GM21529 (cell line): ENCODE measurements around the gene XYLT2.
"Not testable (repeated sequence)": the region's sequence is repeated elsewhere in the genome, so short reads cannot be mapped to it uniquely, and the experiment has no call there.

Experiments
- ATAC-seq: cut with Tn5 transposase; IDR thresholded peaks from one replicate; pipeline ENCODE4 v1.9.1; 2021; ENCODE audit not compliant: unreplicated experiment

The XYLT2 gene

GRCh38 chr17:50319306-50320004, 26.5 kb upstream of the XYLT2 start:
- no peak for ATAC-seq

- ATAC-seq: no peak
Observed at GRCh38 chr17:50322271-50322670, 23.7 kb upstream of the XYLT2 start.

- no peak for ATAC-seq
Observed at GRCh38 chr17:50323060-50323459, 22.9 kb upstream of the XYLT2 start.

- ATAC-seq: no peak
Observed at GRCh38 chr17:50325906-50326305, 20.0 kb upstream of the XYLT2 start.

- no peak for ATAC-seq
Observed at GRCh38 chr17:50326831-50327364, 19.0 kb upstream of the XYLT2 start.

- ATAC-seq: no peak
Observed at GRCh38 chr17:50328363-50329325, 17.3 kb upstream of the XYLT2 start.

DNA sequence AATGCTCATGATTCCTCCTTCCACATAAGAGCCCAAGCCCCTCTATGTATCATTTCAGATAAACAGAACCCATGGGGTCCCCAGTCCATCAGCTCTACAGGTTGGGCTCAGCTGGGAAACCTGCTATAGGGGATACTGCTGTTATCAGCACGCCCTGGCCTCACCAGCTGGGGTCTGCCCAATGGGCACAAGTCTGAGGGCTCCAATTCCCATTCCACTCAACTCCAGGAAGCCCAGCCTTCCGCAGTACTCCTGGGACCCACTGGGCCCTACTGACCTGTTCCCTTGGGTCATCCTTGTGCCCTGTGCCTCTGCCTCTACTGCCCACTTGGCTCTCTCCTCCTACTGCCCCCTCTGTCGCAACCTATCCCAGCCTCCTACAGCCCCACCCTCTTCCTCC, 16.2 kb upstream of the XYLT2 start:
- no peak for ATAC-seq

GRCh38 chr17:50330151-50330775, 15.7 kb upstream of the XYLT2 start:
- no peak for ATAC-seq

DNA sequence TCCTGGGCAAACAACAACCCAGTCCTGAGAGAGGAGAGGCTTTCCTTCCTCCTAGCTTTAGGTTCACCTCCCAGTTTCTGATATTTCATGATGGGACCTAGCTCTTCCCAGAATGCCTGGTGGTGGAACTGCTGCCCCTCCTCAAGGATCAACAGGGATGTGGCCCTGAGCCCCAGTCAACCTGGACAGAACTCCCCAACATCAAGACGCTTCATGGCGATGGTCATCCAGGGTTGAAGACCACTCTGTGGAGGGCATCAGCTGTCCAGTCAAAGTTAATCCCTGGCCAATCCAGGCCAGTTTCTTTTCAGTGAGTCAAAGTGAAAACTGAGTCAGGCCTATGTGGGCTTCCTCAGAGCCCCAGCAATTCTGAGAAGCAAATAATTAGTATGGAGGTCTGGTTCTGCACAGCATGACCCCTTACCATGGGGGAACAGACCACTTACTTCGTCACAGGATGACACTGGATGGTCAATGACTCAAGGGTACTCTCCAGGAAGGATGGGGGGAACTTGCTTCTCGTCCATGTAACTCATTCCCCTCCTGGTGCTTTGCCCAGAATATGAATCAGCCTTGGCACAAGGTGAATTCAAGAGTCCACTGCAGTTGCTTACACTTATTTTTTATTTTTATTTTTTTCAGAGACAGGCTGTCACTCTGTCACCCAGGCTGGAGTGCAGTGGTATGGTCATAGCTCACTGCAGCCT, 14.7 kb upstream of the XYLT2 start:
- ATAC-seq: no peak

DNA sequence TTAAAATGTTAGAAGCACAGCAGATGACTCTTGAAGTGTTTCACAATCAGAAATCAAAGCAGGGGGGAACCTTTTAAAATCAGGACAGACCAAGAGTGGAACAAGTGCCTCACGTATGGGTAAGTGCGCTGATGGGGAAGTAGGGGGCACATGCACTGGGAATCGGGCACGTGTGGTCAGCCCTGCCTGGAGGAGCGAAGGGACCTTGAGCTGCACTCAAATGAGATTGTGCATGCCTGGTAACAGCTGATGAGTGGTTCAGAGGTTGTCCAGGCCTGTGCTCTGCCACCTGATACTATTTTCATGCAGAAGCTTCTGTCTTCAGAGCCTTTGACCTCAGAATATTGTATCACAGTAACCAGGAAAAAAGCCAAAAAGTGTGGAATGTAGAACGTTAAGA, 13.7 kb upstream of the XYLT2 start:
- no peak for ATAC-seq

DNA sequence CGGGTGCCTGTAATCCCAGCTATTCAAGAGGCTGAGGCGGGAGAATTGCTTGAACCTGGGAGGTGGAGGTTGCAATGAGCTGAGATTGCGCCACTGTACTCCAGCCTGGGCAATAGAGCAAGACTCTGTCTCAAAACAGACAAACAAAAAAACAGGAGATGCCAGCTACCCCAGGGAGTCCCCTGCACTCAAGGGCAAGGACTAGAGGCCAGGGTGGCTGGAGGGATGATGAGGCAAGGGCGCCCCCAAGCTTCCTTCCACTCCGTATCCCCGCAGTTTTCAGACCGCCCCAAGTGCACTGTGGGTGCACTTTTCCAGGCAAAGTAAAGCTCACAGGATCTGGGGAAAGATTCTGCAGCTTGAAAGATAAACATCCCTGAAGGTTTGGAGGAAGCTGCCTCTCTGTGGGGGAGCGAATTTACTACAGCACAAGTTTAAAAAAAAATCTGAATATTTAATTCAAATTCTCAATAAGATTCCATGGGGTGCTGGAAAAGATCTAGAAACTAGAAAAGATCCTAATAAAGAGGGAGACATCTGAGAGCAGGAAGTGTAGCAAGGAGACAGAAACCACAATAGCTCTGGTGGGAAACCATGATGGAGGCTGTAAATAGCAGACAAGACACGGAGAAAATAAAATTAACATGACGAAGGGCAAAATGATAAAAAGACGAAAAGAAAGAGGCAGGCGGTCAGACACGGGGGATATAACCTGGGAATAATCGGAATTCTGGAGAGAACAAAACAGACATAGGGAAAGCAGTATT, 12.5 kb upstream of the XYLT2 start:
- not testable (repeated sequence) for ATAC-seq

GRCh38 chr17:50337956-50338355, 8.0 kb upstream of the XYLT2 start:
- no peak for ATAC-seq

DNA sequence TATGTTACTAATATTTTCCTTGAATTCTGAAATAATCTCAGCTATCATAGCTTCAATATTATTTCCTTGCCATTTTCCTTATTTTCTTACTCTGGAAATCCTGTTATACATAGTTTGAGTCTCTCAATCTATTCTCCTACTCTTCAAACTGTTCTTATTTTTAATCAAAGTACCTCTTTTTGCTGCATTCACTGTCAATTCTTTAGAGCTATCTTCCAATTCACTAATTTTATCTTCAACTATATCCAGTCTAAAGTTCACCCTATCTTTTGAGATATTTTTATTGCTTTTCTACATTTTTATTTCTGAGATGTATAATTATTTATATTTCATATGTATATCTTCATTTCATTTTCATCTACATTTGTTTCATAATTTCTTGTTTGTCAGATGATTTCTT, 7.3 kb upstream of the XYLT2 start:
- no peak for ATAC-seq

DNA sequence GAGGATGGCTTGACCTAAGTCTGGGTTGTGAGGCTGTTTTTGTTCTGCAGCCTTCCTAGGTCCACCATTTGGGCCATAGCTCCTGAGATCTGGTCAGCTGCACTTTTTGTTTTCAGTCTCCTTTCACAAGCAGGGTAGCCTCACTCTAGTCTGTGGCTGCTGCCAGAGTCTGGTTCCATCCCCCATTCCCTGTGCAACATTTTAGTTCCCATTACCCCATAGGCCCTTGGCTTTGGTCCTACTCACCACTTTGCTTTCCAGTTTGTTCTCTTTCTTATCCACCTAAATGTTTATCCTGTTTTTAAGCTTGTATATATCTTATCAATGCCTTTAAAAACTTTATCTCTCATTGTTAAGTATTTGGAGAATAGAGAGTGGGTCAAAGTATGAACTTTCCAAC, 6.5 kb upstream of the XYLT2 start:
- no peak for ATAC-seq

- no peak for ATAC-seq
Observed at GRCh38 chr17:50344731-50345365, 1.1 kb upstream of the XYLT2 start.

- ATAC-seq: peak; percentile 46
Observed at GRCh38 chr17:50346313-50347116, 589 bp downstream of the XYLT2 start.

- no peak for ATAC-seq
Observed at GRCh38 chr17:50347117-50347893, 1.4 kb downstream of the XYLT2 start.

- no peak for ATAC-seq
Observed at GRCh38 chr17:50347894-50348291, 2.0 kb downstream of the XYLT2 start.
